CD4-positive, alpha-beta T cell treated with Interferon gamma for 1 hour (primary cell): ENCODE measurements around the gene FRY.

Source experiments
- DNase-seq: peaks from one replicate; pipeline ENCODE4 v3.0.0-alpha.2; 2020

The FRY gene

GRCh38 chr13:32087955-32088747 is 56.6 kb downstream of the FRY start:
- no peak for DNase-seq

GRCh38 chr13:32092496-32092895 is 60.9 kb downstream of the FRY start:
- no peak for DNase-seq

- DNase-seq, result no peak
Observed at GRCh38 chr13:32093006-32093405, 61.4 kb downstream of the FRY start.

GRCh38 chr13:32098272-32098671 is 66.7 kb downstream of the FRY start:
- no peak for DNase-seq

GRCh38 chr13:32105653-32106313 is 74.2 kb downstream of the FRY start:
- no peak for DNase-seq

- no peak for DNase-seq
Observed at GRCh38 chr13:32107474-32107873, 75.9 kb downstream of the FRY start.

GRCh38 chr13:32107973-32108372 is 76.4 kb downstream of the FRY start:
- no peak for DNase-seq

- DNase-seq, result no peak
Observed at GRCh38 chr13:32113532-32113931, 82.0 kb downstream of the FRY start.

- no peak for DNase-seq
Observed at GRCh38 chr13:32114284-32114950, 82.8 kb downstream of the FRY start.

GRCh38 chr13:32115066-32115465 is 83.5 kb downstream of the FRY start:
- no peak for DNase-seq

GRCh38 chr13:32116210-32116609 is 84.6 kb downstream of the FRY start:
- DNase-seq, result no peak

- no peak for DNase-seq
Observed at GRCh38 chr13:32117001-32117400, 85.4 kb downstream of the FRY start.

- DNase-seq, result no peak
Observed at GRCh38 chr13:32117701-32118100, 86.1 kb downstream of the FRY start.

GRCh38 chr13:32121316-32121715 is 89.7 kb downstream of the FRY start:
- DNase-seq, result no peak

- no peak for DNase-seq
Observed at GRCh38 chr13:32124743-32125142, 93.2 kb downstream of the FRY start.

GRCh38 chr13:32125221-32125689 is 93.7 kb downstream of the FRY start:
- no peak for DNase-seq

GRCh38 chr13:32125751-32126150 is 94.2 kb downstream of the FRY start:
- no peak for DNase-seq

GRCh38 chr13:32126278-32126677 is 94.7 kb downstream of the FRY start:
- DNase-seq, result no peak

GRCh38 chr13:32126756-32127155 is 95.2 kb downstream of the FRY start:
- no peak for DNase-seq

- no peak for DNase-seq
Observed at GRCh38 chr13:32127691-32128090, 96.1 kb downstream of the FRY start.

- no peak for DNase-seq
Observed at GRCh38 chr13:32134241-32135055, 102.9 kb downstream of the FRY start.

GRCh38 chr13:32135056-32135390 is 103.4 kb downstream of the FRY start:
- no peak for DNase-seq

- no peak for DNase-seq
Observed at GRCh38 chr13:32135655-32136054, 104.1 kb downstream of the FRY start.
